Keratinocyte (primary cell): ENCODE data around the gene COQ10B. TPM values are rescaled to one million over a fixed set of nuclear protein-coding genes. Genes with fewer than 3 reads are reported as not detected.

Experiments used
- DNase-seq: peaks from one replicate; pipeline ENCODE4 v3.0.0-alpha.2; 2011; ENCODE audit warnings: low read depth, missing footprints, low spot score
- FAIRE-seq: peaks from 2 replicates; lab custom pipeline; 2011; peaks lifted over from hg19 to GRCh38; lab: Jason Lieb, UNC
- H2AFZ ChIP-seq: 2 replicates; pipeline ENCODE4 v1.6.0; 2012; ENCODE audit warnings: low read length, control low read depth, inconsistent platforms; ENCODE audit not compliant: control insufficient read depth
- H3K27ac ChIP-seq: 2 replicates; pipeline ENCODE4 v1.5.1; 2011; ENCODE audit warnings: low read length; ENCODE audit not compliant: control insufficient read depth, insufficient read depth
- H3K27me3 ChIP-seq: 3 replicates; pipeline ENCODE4 v1.6.0; 2011; ENCODE audit warnings: low read length; ENCODE audit not compliant: control insufficient read depth, insufficient read depth; ENCODE audit errors: extremely low read depth
- H3K36me3 ChIP-seq, 2 experiments: 2 replicates in 1 of 2; 3 replicates in 1 of 2; pipeline ENCODE4 v1.5.1; 2011; ENCODE audit warnings: low read length in 2 of 2, mild to moderate bottlenecking in 1 of 2; ENCODE audit not compliant: control insufficient read depth in 2 of 2, insufficient read depth in 2 of 2; ENCODE audit errors: extremely low read depth in 1 of 2
- H3K4me1 ChIP-seq: 3 replicates; pipeline ENCODE4 v1.5.1; 2011; ENCODE audit warnings: low read length; ENCODE audit not compliant: control insufficient read depth, insufficient read depth; ENCODE audit errors: extremely low read depth
- H3K4me2 ChIP-seq: 3 replicates; pipeline ENCODE4 v1.6.0; 2011; ENCODE audit warnings: low read depth, low read length; ENCODE audit not compliant: control insufficient read depth, insufficient read depth; ENCODE audit errors: extremely low read depth
- H3K4me3 ChIP-seq, 3 experiments: fragments of 200-600 bp in 1 of 3; sonication (generic) in 1 of 3; 2 replicates in 2 of 3; 3 replicates in 1 of 3; pipeline ENCODE4 v1.5.1; 2011 to 2016; ENCODE audit warnings: low read length in 3 of 3, mild to moderate bottlenecking in 3 of 3, control low read depth in 2 of 3, inconsistent platforms in 1 of 3, low read depth in 1 of 3, mixed read lengths in 1 of 3, mixed run types in 1 of 3, moderate library complexity in 1 of 3; ENCODE audit not compliant: control insufficient read depth in 2 of 3, insufficient read depth in 2 of 3; ENCODE audit errors: extremely low read depth in 1 of 3
- H3K79me2 ChIP-seq: 2 replicates; pipeline ENCODE4 v1.6.0; 2012; ENCODE audit warnings: low read length; ENCODE audit not compliant: control insufficient read depth, insufficient read depth
- H3K9ac ChIP-seq: 3 replicates; pipeline ENCODE4 v1.6.0; 2011; ENCODE audit warnings: low read length; ENCODE audit not compliant: control insufficient read depth, insufficient read depth; ENCODE audit errors: extremely low read depth
- H3K9me1 ChIP-seq: 3 replicates; pipeline ENCODE4 v1.6.0; 2011; ENCODE audit warnings: low read length; ENCODE audit not compliant: control insufficient read depth, insufficient read depth; ENCODE audit errors: extremely low read depth
- H3K9me3 ChIP-seq: 2 replicates; pipeline ENCODE4 v1.5.1; 2012; ENCODE audit warnings: low read depth, low read length; ENCODE audit not compliant: control insufficient read depth
- H4K20me1 ChIP-seq: 3 replicates; pipeline ENCODE4 v1.6.0; 2011; ENCODE audit warnings: low read length; ENCODE audit not compliant: control insufficient read depth, insufficient read depth; ENCODE audit errors: extremely low read depth
- CTCF ChIP-seq, 3 experiments: IDR thresholded peaks in 1 of 3; conservative IDR thresholded peaks in 1 of 3; optimal IDR thresholded peaks in 1 of 3; 2 replicates in 2 of 3; 3 replicates in 1 of 3; pipeline versions ENCODE3 to v1.5.1; 2011; ENCODE audit warnings: low read length in 3 of 3, mild to moderate bottlenecking in 3 of 3, moderate library complexity in 2 of 3, control low read depth in 1 of 3, inconsistent platforms in 1 of 3; ENCODE audit not compliant: insufficient read depth in 2 of 3; ENCODE audit errors: extremely low read depth in 1 of 3
- EZH2 ChIP-seq: IDR thresholded peaks from one replicate; pipeline ENCODE4 v1.6.1; 2012; ENCODE audit warnings: inconsistent platforms, mild to moderate bottlenecking, low read length, moderate library complexity
- dilution Hi-C: fragments of 300-500 bp; cut with MboI; formaldehyde crosslinking; loops from one replicate; pipeline ENCODE4 v1.7.0; 2020; ENCODE audit warnings: low sequenced_read_pairs; ENCODE audit not compliant: extremely low pct_ligation_motif_present
- polyA plus RNA-seq, 5 experiments: library from polyadenylated mRNA; depleted of rRNA in 3 of 5; stranded (reverse) in 3 of 5; stranded (forward) in 1 of 5; unstranded in 1 of 5; fragments of >200 nt; gene quantifications; 1 replicate in 1 of 5; 2 replicates in 3 of 5; 3 replicates in 1 of 5; pipeline versions ENCODE4 v1.2.1 to v1.2.3, GENCODE V29; 2011 to 2012; ENCODE audit warnings: missing spikeins in 2 of 5, low read depth in 1 of 5, low replicate concordance in 1 of 5

Gene COQ10B
- polyA plus RNA-seq, 1 donor (not counting 4 experiments of a cell fraction or from before 2014, with no cell fraction given): 8.8 TPM

- Histone ChIP-seq H3K9me1 (no peaks in the 10 kb centered on the region), H3K9ac (peak overlapping the region; percentile 100), H3K36me3 (peaks cover 1 to 8% of the 10 kb centered on the region in 2 experiments), H3K4me1 (peaks cover 9% of the 10 kb centered on the region), H3K4me2 (peak overlapping the region; percentile 79), H3K4me3 (peak overlapping the region; percentile 78 to 97 (median 86)), H3K9me3 (no peaks in the 10 kb centered on the region), H3K27ac (peak overlapping the region; percentile 100), H4K20me1 (peaks cover 6% of the 10 kb centered on the region), H3K79me2 (peaks cover 62% of the 10 kb centered on the region), H2AFZ (no peak overlapping the region), H3K27me3 (no peaks in the 10 kb centered on the region)
- no peak for TF ChIP-seq EZH2
- DNase-seq: no peak
- dilution Hi-C loops: no loop called here
- FAIRE-seq: no peak
Measured at GRCh38 chr2:197454923-197455322, 1.6 kb downstream of the COQ10B start.

- Histone ChIP-seq H3K9me3 (no peaks in the 10 kb centered on the region), H3K4me1 (peaks cover 9% of the 10 kb centered on the region), H3K36me3 (peaks cover 1 to 10% of the 10 kb centered on the region in 2 experiments), H4K20me1 (peaks cover 6% of the 10 kb centered on the region), H3K9ac (no peak overlapping the region), H3K4me2 (peak overlapping the region; percentile 79), H3K27me3 (no peaks in the 10 kb centered on the region), H3K9me1 (no peaks in the 10 kb centered on the region), H3K79me2 (peaks cover 66% of the 10 kb centered on the region), H2AFZ (no peak overlapping the region), H3K27ac (no peak overlapping the region), H3K4me3 (peak overlapping the region in 1 of 3 experiments; percentile 78)
- TF ChIP-seq EZH2 (no peak), CTCF (optimal IDR thresholded peaks at IDR 0.05 in 1 of 3, IDR thresholded peaks at IDR 0.05 in 1 of 3, conservative IDR thresholded peaks at IDR 0.05 in 1 of 3; ENCODE audit: extremely low read depth in 1 of 3, insufficient read depth in 2 of 3, low read length in 3 of 3) (no peak)
- no peak for DNase-seq
- FAIRE-seq: no peak
- dilution Hi-C loops: no loop called here
Measured at GRCh38 chr2:197455428-197455827, 2.1 kb downstream of the COQ10B start.

GRCh38 chr2:197460649-197461048 lies 7.3 kb downstream of the COQ10B start:
- H3K9me3 ChIP-seq: no peaks in the 10 kb centered on the region
- no peak overlapping the region for H3K4me3 ChIP-seq
- no peaks in the 10 kb centered on the region for H3K9me1 ChIP-seq
- H2AFZ ChIP-seq: no peak overlapping the region
- TF ChIP-seq CTCF (optimal IDR thresholded peaks at IDR 0.05 in 1 of 3, IDR thresholded peaks at IDR 0.05 in 1 of 3, conservative IDR thresholded peaks at IDR 0.05 in 1 of 3; ENCODE audit: extremely low read depth in 1 of 3, insufficient read depth in 2 of 3, low read length in 3 of 3): no peak
- H3K27me3 ChIP-seq: no peaks in the 10 kb centered on the region
- no peak overlapping the region for H3K9ac ChIP-seq
- H3K4me1 ChIP-seq: no peaks in the 10 kb centered on the region
- DNase-seq (no peak), FAIRE-seq (no peak)
- peaks cover 64% of the 10 kb centered on the region for H3K79me2 ChIP-seq
- H3K36me3 ChIP-seq: peaks cover 8 to 12% of the 10 kb centered on the region in 2 experiments
- no peak overlapping the region for H3K27ac ChIP-seq
- dilution Hi-C loops: no loop called here
- peaks cover 2% of the 10 kb centered on the region for H4K20me1 ChIP-seq
- no peak overlapping the region for H3K4me2 ChIP-seq
